Measurements from ENCODE around the gene BTG1. TPM values are rescaled to one million over a fixed set of nuclear protein-coding genes. Genes with fewer than 3 reads are reported as not detected.

Gene BTG1
- total RNA-seq, 1 donor from 2014 or later: 96.5 TPM

DNA sequence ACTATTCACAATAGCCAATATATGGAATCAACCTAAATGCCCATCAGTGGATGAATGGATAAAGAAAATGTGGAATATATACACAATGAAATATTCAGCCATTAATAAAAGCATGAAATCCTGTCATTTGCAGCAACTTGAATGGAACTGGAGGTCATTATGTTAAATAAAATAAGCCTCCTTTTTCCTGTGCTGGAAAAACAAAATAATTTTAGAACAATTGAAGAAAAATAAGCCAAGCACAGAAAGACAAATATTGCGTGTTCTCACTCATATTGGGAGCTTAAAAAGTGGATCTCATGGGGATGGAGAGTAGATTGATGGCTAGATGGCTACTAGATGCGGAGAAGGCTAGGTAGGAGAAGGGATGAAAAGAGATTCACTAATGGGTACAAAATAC, 6.3 kb upstream of the BTG1 start:
- intact Hi-C loops (cut with micrococcal nuclease): no loop called here

DNA sequence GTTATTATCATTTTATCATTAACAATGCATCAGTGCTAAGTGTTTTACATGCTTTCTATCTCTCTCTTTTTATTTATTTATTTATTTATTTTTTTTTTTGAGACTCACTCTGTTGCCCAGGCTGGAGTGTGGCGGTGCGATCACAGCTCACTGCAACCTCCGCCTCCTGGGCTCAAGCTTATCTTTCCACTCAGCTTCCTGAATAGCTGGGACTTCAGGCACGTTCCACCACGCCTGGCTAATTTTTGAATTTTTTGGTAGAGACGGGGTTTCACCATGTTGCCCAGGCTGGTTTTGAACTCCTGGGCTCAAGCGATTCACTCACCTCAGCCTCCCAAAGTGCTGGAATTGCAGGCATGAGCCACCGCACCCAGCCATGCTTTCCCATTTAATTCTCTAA, 3.9 kb upstream of the BTG1 start:
- intact Hi-C loops (cut with micrococcal nuclease): loop anchor here (5.0 kb wide), 6 partner anchors 148 to 1528 kb away; partner anchors contain the start of genes CRADD and EEA1

DNA sequence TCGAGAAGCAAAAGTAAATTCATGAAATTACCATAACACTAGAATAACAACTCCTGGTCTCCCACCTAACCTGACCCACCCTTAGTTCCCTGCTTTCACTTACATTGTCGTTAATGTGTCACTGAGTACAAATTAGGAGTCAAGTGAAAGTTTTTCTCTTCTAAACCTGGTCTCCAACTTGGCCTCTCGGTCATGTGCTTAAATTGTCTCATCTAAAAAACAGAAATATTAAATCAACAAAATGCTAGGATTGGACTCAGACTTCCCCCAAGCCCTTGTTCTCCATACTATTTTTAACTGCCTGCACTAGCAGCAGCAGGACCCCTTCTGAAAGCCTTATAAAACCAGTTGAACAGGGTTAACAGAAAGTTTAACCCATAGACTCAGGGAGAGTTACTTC, 1.8 kb upstream of the BTG1 start:
- intact Hi-C loops (cut with micrococcal nuclease): loop anchor here (2.0 to 5.0 kb wide), 8 partner anchors 150 to 1530 kb away; partner anchors contain the start of genes CRADD and EEA1

DNA sequence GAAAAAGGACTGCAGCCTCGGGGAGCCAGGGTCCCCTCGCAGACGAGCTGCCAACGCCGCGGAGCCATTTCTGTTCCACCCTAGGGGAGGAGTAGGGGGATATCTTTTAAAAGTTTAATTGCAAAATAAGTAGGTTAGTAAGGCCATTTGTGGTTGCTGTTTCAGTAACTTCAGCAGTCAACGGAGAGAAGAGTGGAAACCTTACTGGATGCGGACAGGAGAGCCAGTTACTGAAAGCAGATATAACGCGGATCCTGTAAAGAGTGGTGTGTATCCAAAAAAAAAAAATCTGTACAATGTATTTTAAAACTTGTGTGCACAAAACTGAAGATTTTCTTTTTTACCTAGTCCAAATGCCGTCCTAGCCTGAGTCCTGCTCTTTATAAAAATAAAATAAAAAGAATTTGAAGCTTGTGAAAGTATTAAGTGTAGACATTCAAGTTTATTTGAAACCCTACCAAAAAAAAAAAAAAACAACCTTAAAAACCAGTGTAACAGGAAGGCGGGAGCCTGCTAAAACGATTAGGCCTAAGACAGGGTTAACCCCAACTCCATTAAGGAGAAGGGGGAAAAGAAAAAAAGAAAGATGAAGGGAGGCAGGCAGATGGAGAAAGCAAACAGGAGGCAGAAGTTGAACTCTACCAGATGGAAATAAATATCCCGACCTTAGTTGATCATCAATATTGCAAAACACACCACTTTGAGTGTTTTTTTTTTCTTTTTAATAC, 1.0 kb upstream of the BTG1 start:
- intact Hi-C loops (cut with micrococcal nuclease): loop anchor here (1.0 to 5.0 kb wide), 12 partner anchors 39 to 1531 kb away; partner anchors contain the start of genes CRADD and EEA1

DNA sequence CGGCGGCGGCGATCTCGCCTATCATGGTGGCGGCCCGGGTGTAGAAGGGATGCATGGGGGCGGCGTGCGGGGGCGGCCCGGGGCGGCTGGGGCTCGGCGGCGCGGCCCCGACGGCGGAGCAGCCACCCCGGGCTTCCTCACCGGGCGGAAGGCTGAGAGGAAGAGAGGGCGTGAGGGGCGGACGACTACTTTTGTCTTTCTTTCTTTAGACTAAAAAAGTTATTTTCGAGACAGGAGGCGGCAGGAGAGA, 240 bp downstream of the BTG1 start:
- intact Hi-C loops (cut with micrococcal nuclease): loop anchor here (1.0 to 5.0 kb wide), 9 partner anchors 115 to 1532 kb away; partner anchors contain the start of genes CRADD and EEA1

DNA sequence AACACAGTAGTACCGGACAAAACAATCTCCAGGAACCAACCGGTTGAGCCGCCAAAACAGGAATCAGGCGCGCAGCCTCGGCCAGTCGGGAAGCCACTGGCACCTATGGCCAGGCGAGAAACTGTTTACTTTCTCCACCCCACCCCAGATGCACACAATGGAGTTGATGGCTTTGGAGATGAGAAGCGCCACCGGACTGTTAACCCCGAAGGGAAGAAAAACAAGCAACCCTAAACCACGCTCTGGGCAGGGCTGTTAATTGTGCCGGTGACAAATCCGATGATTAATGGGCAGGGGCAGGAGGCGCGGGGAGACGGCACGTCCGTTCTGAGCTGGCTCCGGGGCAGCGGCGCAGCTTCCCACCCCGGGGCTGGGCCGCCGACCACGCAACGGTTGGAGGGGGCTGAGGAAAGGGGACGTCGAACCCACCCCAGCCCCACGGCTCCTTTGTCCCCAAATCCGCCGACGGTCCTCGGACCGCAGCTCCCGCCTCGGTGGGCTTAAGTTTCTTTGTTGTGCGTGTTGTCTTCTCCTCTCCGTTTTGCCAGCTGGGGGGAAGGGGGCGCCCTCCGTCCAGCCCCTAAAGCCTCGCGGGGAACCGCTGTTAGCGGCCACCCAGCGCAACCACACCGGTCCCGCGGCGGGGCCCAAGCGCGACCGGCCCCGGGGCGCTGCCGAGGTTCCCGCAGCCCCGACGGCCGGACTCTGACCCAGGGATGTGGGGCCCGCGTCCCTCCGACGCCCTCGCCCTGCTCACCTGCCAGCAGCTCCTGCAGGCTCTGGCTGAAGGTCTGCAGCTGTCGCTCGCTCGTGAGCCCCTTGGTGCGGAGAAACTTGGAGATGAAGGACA, 790 bp downstream of the BTG1 start:
- intact Hi-C loops (cut with micrococcal nuclease): loop anchor here (1.0 to 5.0 kb wide), 15 partner anchors 10 to 1532 kb away; partner anchors contain the start of genes CRADD and EEA1

DNA sequence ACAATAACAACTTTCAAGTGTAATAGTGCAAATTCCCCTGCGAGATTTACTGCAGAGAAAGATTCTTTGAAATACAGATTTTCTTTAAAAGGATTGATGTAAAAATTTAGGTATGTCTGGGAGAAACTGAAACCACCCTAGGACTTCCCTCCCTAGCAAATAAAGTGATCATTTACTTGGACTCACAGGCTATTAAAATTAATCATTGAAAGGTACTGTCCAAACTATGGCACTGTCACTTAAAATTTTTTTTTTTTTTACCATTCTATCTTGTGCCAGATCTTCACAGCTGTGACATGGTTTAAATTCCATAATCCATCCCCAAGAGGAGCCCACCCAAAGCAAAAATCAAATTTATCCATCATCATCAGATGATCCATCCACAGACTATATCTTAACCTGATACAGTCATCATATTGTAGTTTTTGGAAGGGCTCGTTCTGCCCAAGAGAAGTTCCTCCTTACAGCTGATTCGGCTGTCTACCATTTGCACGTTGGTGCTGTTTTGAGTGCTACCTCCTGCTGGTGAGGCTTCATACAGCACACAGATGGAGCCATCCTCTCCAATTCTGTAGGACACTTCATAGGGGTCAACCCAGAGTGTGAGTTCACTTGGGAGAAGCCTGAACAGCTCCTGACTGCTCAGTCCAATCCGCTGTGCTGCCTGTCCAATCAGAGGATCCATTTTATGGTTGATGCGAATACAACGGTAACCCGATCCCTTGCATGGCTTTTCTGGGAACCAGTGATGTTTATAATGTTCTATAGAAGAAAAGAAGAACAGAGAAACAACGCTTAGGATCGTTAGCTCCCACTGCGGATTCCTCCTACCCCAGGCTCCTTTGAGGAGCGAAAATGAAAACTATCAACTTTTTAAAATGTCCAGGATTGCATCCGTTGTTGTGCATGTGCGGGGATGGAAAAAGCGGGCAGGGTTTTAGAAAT, 1.7 kb downstream of the BTG1 start:
- intact Hi-C loops (cut with micrococcal nuclease): loop anchor here (1.0 to 5.0 kb wide), 8 partner anchors 9 to 762 kb away; no protein-coding TSS in a partner anchor

DNA sequence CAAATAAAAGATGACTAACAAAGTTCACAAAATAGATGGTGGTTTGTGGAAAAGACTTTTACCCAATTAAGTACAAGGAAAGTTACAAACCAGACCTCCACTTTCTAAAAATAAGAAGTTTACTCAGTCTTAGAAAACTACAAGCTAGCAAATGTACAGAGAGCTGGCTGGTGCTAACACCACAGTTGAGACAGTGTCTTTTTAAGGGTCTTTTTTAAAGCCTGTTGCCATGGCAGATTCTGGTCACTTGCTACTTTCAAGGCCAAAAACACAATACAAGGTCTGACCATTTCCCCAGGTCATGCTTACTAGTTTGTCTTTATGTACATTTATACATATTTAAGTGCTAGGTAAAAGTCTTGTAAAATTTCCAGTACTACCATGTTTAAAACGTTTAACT, 2.4 kb downstream of the BTG1 start:
- intact Hi-C loops (cut with micrococcal nuclease): loop anchor here (5.0 kb wide), 1 partner anchor 566 kb away; no protein-coding TSS in a partner anchor

DNA sequence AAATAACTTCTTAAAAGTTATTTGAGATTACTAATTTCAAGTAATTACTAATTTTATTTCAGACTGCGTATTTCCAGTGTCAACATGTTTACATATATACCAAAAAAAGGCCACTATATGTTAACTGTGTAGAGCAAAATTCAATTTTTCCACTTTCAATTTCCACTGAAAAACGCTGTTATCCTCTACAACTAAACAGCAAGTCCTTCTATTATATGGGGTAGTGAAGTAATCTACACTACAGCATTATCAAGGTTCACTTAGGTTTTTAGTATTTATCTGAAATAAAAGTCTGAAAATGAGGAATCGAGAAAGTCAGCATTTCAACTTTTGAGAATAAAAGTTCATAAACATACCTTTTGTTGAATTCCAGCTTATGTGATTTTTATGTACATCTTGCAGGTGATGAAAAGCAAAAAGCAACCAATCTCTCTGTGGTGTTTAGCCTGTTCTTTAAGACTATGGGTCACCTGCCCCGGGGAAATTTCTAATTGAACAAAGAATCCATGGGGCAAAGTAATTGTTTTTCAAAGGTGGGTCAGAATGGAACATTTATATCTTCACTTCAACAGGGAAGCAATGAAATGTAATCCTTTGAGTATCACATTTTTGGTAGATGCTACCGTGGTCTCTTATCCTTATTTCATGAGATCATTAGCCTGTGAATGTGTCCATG, 3.3 kb downstream of the BTG1 start:
- intact Hi-C loops (cut with micrococcal nuclease): loop anchor here (5.0 kb wide), 1 partner anchor 565 kb away; no protein-coding TSS in a partner anchor

DNA sequence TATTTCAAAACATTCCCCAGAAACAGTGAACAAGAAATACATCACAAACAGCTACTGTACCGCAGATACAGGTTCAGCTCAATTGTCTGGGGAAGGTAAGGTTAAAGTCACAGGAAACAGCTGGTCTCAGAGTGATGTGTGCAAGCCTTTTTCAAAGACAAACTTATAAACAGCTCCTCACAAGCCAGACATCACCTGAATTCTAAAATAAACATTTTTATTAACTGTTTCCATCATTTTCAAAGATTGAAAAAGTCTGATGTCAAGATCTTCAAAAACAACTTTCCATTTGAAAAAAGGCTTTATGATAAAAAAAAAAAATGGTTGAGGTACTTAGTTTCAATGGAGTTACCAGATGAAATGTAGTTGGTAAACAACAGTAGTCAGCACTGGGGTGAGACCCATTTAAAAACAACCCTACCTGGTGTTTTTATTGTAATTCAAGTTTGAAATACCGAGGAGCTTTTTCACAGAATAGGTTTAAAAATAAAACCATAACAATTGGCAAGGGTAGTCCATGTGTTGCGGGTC, 4.0 kb downstream of the BTG1 start:
- intact Hi-C loops (cut with micrococcal nuclease): loop anchor here (5.0 kb wide), 1 partner anchor 564 kb away; no protein-coding TSS in a partner anchor

DNA sequence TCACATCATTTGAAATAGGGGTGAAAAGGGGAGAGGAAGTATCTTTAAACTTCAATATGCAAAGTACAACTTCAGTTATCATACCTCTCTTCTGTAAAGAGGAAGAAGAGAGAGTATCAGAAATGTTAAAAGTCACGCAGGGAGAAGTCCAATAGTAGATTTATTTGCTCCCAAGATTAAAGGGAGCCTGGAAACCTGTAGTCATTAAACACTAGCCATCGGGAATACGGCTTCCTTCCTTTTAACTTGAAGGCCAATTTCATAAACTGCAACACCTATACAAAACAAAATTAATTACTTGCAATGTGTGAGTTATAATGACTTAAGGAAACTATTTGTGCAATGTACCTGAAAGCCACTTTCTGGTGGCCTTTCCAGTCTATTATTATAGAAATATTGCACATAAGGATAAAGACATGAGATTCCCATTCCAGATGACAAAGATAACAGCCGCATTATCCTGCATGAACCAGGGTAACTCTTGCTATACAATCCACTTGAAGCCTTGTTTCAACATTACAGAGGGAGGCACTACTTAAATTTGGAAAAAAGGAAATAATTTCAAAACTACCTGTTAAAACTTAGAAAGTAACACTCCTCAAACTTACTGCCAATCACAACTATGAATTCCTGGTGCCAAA, 4.6 kb downstream of the BTG1 start:
- intact Hi-C loops (cut with micrococcal nuclease): loop anchor here (5.0 kb wide), 1 partner anchor 564 kb away; no protein-coding TSS in a partner anchor

DNA sequence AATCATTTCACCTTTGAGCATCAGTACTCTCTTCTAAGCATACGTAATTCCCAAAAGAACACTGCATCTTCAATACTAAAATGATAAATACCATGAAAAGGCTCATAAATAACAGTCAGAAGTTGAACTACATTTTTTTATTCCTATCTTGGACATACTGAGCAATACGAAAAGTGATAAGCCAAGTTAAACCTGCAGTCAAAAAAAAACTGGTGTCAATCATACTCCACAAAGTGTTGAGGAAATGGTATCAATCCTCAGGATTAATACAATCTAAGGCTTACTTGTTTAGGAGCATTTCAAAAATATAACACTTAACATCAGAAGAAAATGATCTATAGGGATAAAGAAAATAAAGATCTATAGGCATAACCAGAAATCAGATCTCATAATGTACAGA, 5.5 kb downstream of the BTG1 start:
- intact Hi-C loops (cut with micrococcal nuclease): loop anchor here (5.0 kb wide), 1 partner anchor 563 kb away; no protein-coding TSS in a partner anchor

DNA sequence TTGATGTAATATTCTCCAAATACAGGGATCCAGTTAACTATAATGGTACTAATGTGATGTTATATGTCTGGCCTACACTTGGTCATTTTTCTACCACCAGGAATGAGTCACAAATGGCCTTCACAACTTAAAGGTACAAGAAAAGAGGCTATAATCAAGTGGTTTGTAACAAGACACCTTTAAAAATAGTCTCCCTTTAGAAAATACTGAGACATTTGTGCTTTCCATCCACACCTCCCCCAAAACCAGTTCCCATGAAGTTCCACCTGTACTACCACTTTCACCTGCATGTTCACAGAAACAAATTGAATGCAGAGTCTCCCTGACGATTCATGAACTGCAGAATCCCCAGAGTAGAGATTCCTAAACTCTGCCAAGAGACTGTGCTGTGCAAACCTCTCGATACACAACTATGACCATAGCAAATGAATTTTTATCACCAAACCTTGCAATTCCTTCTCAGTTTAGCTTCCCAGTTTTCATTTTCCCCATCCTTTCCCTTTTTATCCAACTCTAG, 6.0 kb downstream of the BTG1 start:
- intact Hi-C loops (cut with micrococcal nuclease): loop anchor here (5.0 kb wide), 2 partner anchors 362 to 562 kb away; no protein-coding TSS in a partner anchor

DNA sequence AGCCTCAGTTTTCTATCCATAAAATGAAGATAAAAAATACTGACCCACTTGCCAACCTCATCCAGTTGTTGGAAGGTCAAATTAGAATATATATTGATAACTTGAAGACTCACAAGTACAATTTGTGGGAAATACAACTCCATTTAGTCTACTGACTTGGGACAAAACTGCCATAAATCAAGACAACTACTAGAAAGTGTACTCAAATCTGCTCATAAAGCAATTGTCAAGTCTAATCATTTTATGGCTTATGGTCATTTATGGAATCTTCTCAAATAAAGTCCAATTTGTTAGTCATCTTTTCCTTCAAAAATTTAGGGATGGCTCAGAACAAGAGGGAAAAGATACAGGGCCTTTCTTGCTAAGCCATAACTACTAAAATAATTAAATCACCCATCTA, 7.0 kb downstream of the BTG1 start:
- intact Hi-C loops (cut with micrococcal nuclease): loop anchor here (5.0 kb wide), 1 partner anchor 361 kb away; no protein-coding TSS in a partner anchor

DNA sequence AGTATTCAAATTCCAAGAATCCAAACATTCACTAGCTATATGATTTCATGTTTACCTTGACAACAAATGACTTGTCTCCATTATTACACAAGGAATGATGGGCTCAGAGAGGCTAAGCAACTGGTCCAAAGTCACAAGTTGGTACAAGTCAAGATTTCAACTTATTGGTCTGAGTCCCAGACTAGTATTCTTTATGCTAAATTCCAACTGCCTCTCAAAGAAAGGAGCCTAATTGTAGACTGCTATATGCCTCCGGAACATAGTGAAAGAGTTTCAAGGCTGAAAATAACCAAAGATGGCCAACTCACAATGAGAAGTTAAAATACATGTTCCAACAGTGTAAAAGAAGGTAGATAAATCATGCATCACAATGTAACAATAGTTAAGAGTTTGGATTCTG, 7.5 kb downstream of the BTG1 start:
- intact Hi-C loops (cut with micrococcal nuclease): loop anchor here (5.0 kb wide), 1 partner anchor 361 kb away; no protein-coding TSS in a partner anchor

DNA sequence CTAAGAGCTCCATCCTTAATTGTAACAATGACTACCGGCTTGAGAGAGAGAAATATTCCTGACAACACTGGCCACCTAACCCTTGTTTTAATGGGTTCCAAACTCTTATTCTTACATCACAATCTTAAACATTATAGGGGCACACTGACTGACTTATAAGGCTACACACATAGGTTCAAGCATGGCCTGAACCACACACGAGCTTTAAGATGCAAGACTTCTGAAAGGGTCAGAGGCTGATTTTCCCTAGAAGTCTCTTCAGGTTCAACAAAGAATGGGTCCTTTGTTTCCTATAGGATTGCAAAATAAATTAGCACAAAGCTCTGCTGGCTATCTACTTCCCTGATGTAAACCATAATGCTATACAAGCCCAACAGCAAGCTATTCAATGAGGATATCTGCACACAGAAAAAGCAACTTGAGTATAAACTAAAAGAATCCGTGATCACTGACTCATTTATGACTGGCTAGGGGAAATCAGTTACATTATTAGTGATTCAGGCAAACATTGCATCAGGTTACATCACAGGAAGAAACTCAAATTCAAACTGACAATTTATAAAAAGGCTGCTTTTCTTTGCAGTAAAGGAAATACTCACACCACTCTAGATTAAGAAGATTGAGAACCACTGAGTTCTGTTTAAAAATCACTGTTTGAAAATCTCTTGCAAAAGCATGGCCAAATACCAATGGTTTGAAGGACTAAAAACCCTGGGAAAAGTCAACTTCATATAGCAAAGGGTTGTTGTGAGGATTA, 8.5 kb downstream of the BTG1 start:
- intact Hi-C loops (cut with micrococcal nuclease): loop anchor here (5.0 kb wide), 1 partner anchor 360 kb away; no protein-coding TSS in a partner anchor

DNA sequence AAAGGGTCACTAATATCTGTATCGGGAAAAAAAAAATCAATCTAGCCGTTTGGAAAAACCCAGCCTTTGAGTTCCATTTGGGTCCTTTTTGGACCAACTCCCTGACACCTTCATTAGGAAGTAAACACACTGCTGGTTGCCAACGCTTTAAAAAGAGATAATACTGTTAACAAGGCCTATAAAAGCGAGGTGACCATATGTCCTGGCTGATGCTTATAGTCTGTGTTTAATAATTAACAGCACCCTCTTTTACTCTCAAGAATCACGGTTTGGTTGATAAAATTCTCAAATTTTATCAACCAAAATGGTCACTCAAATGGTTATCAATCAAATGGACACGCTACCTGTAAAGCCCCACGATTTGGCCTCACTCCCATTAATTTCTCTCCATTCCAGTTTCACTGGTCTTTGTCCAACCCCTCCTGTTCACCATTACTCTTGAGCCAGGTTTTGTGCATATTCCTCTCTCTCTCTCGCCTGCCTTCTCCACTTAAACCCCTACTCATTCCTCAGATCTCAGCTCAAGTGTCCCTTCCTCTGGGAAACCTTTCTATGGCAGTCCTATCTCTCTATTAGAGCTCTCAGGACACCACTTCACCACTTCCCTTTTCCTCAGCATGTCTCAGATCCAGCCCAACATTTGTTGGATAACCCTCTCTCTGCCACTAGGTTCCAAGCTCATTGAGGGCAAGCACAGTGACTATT, 9.5 kb downstream of the BTG1 start:
- intact Hi-C loops (cut with micrococcal nuclease): loop anchor here (5.0 kb wide), 1 partner anchor 359 kb away; no protein-coding TSS in a partner anchor

Measured in T-helper 2 cell treated with Interferon-gamma antibody and Interleukin-4, amounts not matched to agents 100 ng/mL and 5 ng/mL, for 36 hours (primary cell).